GM19351 (cell line): ENCODE results near the gene PSMG3.

Experiments used
- ATAC-seq: cut with Tn5 transposase; IDR thresholded peaks from one replicate; pipeline ENCODE4 v1.9.1; 2021; ENCODE audit warnings: mild to moderate bottlenecking, moderate library complexity; ENCODE audit not compliant: unreplicated experiment

PSMG3 gene, protein sequence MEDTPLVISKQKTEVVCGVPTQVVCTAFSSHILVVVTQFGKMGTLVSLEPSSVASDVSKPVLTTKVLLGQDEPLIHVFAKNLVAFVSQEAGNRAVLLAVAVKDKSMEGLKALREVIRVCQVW

DNA sequence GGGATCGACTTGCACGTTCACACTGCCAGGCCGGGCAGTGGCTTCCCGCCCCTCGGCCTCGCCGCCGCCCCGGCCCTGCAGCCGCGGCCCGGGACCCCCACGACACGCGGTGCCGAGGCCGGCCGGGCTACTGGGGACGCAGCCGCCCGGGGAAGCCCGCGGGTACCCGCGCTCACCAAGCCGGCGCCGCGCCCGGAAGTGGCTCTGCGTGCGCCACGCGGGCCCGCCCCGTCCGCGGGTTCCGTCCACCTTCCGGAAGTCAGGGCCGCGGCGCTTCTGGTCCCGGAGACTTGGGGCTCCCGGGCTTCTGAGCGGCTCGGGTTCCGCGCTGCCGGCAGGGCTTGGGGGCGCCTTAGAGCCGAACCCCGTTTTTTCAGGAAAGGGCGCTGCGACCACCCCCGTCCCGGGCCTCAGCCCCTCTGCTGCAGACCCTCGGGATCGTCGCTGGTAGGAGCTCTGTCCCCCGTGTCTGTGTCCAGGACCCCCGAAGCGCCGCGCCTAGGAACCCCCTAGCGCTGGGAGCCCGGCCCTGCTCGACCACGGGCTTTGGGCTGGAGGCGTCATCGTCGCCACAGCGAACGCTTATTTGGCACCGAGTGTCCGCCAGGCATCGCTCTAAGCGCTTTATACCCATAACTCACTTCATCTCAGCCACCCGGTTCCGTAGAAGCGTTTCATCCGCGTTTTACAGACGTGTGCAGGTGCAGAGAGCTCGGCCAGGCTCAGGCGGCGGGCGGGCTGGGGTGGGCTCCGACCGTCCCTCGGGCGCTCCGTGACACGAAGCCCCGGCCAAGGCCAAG lies at the start of gene PSMG3:
Gene PSMG3 (minus strand): TSS at position 200 of the 800 bp plus-strand sequence. CDS start 693 bp downstream, outside the sequence.
- ATAC-seq = peak; percentile 90

DNA sequence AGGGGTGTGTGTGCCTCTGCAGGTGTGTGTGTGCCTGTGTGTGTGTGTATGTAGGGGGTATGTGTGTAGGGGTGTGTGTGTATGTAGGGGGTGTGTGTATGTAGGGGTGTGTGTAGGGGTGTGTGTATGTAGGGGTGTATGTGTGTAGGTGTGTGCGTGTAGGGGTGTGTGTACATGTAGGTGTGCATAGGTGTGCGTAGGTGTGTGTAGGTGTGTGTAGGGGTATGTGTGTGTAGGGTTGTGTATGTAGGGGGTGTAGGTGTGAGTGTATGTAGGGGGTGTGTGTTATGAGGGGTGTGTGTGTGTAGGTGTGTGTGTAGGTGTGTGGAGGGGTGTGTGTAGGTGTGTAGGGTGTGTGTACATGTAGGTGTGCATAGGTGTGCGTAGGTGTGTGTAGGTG lies 48.6 kb upstream of the PSMG3 start:
- no peak for ATAC-seq

DNA sequence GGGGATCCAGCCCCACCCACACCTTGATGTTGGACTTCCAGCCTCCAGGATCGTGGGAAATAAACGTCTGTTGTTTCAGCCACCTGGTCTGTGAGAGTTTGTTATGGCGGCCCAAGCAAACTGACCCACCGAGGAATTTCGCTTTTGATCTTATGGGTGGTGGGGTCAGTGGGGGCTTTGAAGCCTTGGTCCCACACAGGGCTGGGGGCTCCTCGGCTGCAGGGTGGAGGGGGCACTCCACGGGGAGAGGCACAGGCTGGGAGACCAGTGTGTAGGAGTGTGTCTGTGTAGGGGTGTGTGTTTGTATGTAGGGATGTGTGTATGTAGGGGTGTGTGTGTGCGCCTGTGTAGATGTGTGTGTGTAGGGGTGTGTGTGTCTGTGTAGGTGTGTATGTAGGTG lies 48.1 kb upstream of the PSMG3 start:
- ATAC-seq = no peak

DNA sequence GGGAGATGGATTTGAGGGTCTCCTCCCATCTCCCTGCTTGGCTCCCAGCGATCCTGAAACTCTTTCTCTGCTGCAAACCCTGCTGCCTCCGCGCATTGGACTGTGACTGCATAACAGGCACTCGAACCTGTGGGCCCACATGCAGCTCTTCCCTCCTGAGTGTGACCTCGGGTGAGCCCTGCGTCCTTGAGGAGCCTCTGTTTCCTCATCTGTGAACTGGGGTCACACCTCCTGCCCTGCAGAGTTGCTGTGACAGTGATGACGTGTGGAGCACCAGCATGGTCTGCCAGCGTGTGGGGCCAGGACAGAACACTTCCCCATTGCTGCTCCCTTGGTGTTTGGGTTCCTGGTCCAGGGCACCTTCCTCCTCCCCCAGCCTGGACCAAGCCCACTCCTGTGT lies 46.9 kb upstream of the PSMG3 start:
- no peak for ATAC-seq

DNA sequence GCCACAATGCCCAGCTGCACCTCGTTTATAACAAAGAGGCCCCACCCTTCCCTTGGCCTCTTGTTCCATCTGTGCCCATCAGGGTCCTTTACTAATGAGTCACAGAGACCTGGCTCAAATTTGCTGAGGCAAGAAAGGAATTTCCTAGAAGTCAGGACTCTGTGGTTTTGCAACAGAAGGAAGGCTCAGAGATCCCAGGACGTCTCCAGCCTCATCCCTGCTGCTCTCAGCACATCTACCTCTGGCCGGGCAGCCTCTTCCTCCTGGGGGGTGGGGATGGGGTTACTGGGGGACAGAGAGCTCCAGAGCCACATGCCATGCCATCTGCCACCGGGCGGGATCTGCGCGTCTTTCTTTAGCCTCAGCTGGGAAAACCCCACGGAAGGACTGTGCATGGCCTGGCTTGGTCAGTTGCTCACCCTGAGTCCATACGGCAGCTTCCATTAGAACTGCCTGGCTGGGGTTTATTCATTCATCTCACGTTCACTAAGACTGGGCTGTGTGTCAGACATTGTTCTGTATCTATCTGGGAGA lies 41.9 kb upstream of the PSMG3 start:
- ATAC-seq = no peak

DNA sequence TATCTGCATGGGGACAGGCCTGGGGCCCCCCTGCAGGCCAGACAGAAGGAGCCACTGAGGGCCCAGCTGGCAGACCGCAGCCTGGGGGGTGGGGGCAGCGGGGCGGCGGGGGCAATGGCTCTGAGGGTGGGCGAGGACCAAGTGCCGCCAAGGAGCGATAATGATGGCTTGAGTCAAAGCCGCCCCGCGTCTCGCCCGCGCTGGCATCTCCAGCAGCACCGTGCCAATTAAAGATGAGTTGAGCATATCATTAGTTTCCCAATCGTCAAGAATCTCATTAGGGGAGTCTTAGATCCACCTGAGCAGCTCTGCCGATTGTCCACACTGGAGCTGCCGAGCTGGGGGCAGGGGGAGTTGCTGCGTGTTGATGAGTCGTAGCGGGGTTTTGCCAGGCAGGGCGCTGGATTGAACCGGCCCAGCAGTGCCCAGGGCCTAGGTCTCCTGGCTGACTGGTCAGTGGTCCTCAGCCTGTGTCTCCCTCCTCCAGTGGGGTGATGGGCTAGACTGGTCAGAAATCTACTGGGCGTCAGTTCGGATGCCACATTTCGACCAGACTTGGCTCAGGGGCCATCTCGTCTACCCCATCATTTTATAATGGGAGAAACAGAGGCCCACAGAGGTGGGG lies 41.0 kb upstream of the PSMG3 start:
- ATAC-seq = no peak

DNA sequence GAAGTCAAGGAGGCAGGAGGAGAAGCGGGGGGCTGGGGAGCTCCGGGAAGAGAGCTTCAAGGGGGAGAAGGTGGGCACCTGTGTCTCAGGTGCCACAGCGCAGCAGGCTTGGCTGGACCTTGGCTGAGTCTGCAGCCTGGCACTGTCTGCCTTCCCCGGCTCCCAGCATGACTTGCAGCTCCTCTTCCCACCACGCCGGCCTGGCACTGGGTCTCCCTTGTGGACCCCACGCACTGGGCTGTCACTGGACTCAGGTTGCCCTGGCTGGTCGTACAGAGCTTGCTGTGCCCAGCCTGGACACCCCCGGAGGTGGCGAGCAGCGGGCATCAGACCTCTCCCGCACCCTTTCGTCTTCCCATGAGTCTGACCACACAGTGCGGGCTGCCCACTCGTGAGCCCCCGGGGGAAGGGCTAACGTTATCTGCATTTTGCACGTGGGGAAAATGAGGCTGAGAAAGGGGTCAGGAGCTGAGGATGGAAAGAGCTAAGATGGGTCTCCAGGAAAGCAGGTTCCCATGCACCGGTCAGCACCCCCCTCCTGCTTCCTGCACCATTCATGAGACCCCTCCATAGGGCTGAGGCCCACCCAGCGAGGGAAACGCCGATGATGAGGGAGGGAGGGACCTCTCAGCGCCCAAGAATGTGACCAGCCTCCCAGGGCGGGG lies 40.3 kb upstream of the PSMG3 start:
- ATAC-seq = no peak

DNA sequence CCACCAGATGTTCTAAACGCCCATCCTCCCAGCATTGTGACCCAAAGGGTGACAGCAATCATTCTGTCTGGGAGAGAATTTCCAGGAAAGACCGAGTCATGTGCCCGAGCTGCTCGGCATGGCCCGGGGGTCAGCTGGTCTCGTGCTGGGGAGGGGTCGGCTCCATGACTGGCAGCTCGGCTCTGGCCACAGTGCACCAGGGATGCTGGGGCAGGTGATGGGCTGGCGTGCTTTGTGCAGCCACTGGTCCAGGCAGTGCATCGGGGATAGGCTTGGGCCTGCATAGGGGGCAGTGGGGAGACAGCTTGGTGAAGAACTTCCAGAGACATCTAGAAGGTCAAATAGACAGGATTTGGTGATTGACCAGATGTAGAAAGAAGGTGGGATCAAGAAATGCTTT lies 39.2 kb upstream of the PSMG3 start:
- no peak for ATAC-seq

DNA sequence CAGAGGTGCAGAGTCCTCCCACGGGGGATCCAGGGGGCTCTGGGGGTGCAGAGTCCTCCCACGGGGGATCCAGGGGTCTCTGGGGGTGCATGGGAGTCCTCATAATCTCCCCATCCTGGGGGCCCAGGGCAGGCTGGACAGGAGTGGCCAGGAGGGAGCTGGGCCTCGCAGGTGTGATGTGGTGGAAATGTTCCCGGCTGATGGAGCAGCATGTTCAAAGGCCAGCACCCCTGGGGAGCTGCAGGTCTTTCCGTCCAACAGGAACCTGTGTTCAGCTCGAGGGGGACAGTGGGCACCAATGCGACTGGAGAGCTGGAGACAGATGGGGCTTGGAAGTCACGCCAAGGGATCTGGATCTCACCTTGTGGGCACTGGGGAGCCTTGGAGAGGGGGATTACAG lies 38.5 kb upstream of the PSMG3 start:
- no peak for ATAC-seq

DNA sequence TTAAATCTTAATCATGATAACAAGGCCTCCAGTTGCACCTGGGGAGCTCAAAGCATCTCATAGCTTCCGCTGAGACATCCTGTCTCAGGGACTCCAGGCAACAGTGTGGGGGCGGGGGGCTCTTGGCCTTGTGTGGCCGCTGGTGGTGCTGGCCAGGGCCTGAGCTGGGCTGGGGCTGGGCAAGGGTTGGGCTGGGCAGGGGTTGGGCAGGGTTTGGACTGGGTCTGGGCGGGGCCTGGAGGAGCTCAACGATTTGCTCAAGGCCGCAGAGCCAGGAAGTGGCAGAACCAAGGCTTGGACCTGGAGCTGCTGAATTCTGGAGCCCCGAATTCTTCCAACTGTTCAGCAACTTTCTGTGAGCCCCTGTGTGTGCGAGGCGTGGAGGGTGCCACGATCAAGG lies 37.9 kb upstream of the PSMG3 start:
- no peak for ATAC-seq

DNA sequence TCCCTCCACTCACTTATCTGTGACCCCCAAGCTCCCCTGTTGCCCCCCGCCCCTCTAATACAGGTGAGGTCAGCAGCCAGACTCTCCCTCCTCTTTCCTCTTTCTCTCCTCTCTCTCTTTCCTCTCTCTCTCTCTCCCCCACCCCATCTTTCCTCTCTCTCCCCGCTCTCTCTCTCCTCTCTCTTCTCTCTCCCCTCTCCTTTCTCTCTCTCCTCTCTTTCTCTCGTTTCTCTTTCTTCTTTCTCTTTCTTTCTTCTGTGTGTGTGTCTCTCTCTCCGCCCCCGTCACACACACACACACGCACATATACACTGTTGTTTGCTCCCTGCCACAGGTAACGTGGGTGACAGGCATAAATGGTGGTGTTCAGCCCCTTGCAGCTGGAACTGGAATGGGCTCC lies 37.2 kb upstream of the PSMG3 start:
- no peak for ATAC-seq

DNA sequence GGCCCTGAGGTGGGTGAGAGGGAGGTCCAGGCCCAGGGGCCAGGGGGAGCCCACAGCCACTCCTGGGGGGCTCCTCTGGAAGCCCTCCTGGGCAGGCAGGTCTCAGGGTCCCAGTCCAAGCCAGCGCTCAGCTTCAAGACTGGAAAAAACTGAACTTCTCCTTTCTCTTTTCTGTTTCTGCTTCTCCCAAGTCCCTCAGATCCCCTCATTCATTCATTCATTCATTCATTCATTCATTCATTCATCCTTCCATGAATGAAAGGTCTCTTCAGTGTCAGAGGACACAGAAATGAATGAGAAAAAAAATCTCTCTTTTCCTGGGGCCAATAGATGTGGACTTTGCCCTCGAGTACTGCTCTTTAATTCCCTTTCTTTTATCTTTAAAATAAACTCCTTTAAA lies 34.6 kb upstream of the PSMG3 start:
- ATAC-seq = no peak

DNA sequence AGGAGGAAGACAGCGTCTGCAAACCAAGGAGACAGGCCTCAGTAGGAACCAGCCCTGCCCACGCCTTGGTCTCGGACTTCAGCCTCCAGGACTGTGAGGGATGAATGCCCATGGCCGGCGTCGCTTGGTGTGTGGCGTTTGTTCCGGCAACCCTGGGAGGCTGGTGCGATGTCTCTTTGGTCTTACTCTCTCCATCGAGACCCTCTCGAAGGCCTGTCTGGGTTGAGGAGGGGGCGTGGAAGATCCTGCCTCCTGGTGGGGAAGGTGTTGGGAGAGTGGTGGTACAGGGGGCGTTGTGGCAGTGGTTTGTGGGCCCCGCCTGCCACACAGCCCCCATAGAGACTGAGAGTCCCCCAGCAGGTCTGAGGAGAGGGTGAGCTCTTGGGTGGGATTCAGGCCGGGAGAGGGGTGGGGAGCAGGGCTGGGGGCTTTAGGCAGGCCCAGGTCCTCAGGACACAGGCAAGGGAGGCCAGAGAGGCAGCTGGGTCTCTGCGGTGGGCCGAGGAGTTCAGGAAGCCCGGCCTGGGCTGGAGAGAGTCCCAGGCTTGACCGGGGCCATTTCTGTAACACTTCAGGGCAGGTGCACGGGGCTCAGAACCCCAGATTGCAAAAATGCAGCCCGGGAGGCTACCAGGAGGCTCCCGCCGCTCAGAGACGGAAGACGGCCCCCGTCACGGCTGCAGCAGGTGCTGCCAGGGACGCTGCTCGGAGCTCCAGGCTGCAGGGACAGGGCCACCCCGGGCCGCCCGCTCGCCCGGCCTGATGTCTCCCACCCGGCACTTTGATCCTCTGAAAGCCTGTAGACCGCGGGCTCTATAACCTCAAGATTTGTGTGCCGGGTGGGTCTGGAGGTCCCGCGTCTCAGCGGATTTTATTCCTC lies 33.8 kb upstream of the PSMG3 start:
- ATAC-seq = no peak

DNA sequence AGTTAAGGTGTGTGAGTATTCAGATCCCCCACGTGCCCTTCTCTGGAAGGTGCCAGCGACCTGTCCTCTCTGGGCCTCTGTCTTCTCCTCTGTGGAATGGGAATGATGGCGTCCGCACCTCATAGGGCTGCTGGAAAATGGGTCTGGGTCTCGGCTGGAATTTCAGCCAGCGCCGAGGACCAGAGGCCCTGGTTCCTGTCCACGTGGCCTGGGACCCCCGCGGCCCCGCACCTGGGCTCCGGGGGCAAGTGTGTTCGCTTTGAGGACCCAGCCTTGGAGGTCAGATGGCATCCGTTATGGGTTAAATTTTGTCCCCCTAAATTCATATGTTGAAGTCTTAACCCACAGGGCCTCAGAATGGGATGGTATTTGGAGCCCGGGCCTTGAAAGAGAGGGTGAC lies 32.6 kb upstream of the PSMG3 start:
- no peak for ATAC-seq

DNA sequence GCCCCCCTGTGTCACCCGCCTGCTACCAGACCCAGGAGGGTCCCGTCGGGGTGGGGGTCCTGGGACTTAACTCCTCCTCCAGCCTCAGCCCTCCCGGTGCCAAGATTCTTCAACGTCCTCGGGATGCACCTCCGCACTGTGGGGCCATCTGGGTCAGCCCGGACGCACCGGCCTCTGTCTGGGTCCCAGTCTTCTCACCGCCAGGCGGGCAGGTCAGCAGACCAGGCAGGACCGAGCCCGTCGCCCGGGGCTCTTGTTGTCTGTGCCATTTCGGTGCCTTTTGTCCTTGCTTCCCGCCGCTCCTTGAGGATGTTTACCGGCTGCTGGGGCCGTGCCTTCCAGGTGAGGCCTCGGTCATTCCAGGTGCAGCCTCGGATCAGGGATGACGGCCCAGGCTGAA lies 32.1 kb upstream of the PSMG3 start:
- ATAC-seq = no peak

DNA sequence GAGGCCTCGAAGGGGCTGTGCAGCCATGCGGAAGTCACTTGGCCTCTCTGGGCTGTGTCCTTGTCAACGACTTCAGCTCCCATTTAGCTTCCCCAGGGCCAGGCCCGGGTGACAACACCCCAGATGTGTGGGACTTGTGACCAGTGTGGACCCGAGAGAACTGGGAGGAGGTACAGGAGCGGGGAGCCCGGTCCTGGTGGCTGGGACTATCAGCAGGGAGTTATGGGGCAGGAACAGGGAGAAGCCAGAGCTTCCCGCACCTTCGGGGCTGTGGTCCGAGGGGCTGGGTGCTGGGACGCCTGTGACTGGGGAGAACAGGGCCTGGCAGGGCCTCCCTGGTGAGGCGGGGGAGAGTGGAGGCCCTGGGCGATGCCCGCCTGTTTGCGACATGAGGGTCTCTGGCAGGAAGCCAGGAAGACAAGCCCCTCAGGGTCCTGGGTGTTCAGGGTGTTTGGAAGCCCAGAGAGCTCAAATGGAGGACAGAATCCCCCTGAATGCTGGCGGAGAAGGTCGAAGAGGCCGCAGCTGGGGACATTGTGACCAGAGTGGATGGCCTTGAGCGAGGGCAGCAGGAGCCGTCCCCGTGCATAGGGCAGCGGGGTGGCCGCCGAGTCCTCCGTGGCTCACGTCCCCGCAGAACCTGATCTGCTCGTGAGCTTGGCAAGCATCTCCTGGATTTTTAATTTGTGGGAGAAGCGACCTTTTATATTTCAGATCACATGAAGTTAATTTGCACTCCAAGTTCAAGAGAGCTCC lies 30.0 kb upstream of the PSMG3 start:
- ATAC-seq = no peak

DNA sequence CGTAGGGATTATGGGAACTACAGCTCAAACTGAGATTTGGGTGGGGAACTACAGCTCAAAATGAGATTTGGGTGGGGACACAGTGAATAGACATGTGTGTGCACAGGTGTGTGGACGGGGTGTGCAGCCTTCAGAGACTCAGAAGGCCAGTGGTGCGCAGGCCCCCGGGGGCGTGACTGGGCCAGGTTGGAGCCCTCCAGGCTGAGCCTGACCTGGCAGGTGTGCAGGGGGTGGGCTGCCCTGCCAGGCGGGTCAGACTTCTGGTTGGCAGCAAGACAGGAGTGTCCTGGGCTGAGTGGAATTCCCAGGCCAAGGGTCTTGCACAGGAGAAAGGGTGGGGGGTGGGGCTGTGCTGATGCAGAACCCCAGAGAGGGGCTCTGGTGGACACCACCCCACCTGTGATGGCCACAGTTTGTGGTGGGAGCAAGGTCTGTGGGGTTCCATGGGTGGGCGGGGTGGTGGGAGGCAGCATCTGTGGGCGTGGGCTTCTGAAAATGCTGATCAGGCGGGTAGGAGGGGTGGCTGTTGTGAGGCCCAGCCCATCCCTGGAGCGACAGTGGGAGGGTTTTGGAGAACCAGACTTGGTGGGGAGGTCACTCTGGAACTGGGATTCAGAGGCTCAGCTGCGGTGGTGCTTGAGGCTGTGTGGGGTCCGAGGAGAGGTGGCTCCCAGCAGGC lies 29.3 kb upstream of the PSMG3 start:
- no peak for ATAC-seq

DNA sequence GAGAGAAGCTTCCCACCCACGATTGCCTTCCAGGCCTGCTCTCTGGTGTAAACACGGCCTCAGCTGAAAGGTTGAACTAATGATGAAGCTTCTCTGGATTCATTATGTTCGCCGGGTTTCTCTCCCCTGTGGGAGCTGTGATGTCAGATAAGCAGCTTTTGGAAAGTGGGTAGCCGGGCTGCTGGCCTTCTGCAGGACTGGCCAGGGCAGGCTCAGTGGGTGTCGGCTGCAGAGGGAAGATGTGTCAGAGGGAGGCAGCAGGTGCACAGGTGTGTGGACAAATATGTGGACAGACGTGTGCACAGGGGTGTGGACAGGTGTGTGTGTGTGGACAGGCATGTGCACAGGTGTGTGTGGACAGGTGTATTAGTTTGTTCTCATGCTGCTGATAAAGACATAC lies 28.5 kb upstream of the PSMG3 start:
- no peak for ATAC-seq

DNA sequence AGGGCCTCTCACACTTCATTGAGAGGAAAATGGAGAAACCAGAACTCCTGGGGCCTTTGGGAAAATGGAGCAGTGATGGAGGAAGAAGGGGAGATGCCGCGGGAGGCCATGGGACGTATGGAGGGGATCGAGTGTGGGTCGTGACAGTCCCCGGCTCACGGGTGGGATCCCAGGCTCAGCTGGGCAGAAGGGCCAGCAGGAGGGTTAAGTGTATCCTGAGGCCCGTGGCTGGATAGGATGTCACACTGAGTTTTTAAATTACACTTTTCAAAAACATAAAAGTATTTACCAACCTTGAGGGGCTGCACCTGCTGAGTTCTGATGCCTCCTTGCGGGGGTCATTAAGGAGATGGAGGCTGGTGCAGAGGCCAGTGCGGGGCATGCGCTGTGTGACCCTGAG lies 28.0 kb upstream of the PSMG3 start:
- no peak for ATAC-seq
